HG03571 (cell line): ENCODE data around the gene B4GALNT4.
"Not testable (repeated sequence)": the region's sequence is repeated elsewhere in the genome, so short reads cannot be mapped to it uniquely, and the experiment has no call there.

Source experiments
- ATAC-seq: cut with Tn5 transposase; IDR thresholded peaks from one replicate; pipeline ENCODE4 v1.9.1; 2021; ENCODE audit not compliant: unreplicated experiment

Gene B4GALNT4

GRCh38 chr11:373716-374551, 4.6 kb downstream of the B4GALNT4 start:
- ATAC-seq = no peak

- ATAC-seq = no peak
Measured at GRCh38 chr11:375065-376025, 6.0 kb downstream of the B4GALNT4 start.

- no peak for ATAC-seq
Measured at GRCh38 chr11:376531-377173, 7.4 kb downstream of the B4GALNT4 start.

- ATAC-seq = no peak
Measured at GRCh38 chr11:377174-377865, 8.0 kb downstream of the B4GALNT4 start.

- ATAC-seq = no peak
Measured at GRCh38 chr11:377883-378500, 8.7 kb downstream of the B4GALNT4 start.

- ATAC-seq = no peak
Measured at GRCh38 chr11:379205-380094, 10.2 kb downstream of the B4GALNT4 start.

GRCh38 chr11:380095-380480, 10.8 kb downstream of the B4GALNT4 start:
- no peak for ATAC-seq

GRCh38 chr11:380491-380890, 11.2 kb downstream of the B4GALNT4 start:
- ATAC-seq = no peak

- ATAC-seq = no peak
Measured at GRCh38 chr11:380996-381395, 11.7 kb downstream of the B4GALNT4 start.

- ATAC-seq = no peak
Measured at GRCh38 chr11:381501-382072, 12.3 kb downstream of the B4GALNT4 start.

- no peak for ATAC-seq
Measured at GRCh38 chr11:382081-382629, 12.9 kb downstream of the B4GALNT4 start.

GRCh38 chr11:383431-383830, 14.1 kb downstream of the B4GALNT4 start:
- no peak for ATAC-seq

GRCh38 chr11:384511-384910, 15.2 kb downstream of the B4GALNT4 start:
- no peak for ATAC-seq

GRCh38 chr11:385594-386351, 16.5 kb downstream of the B4GALNT4 start:
- no peak for ATAC-seq

- no peak for ATAC-seq
Measured at GRCh38 chr11:386483-386882, 17.2 kb downstream of the B4GALNT4 start.

- ATAC-seq = no peak
Measured at GRCh38 chr11:387193-387793, 18.0 kb downstream of the B4GALNT4 start.

- ATAC-seq = not testable (repeated sequence)
Measured at GRCh38 chr11:389369-389768, 20.1 kb downstream of the B4GALNT4 start.

- ATAC-seq = no peak
Measured at GRCh38 chr11:390175-390574, 20.9 kb downstream of the B4GALNT4 start.
